NT2/D1 (cell line): ENCODE measurements around the gene EXTL1.

Experiments
- YY1 ChIP-seq: IDR thresholded peaks from 2 replicates; pipeline ENCODE4 v1.6.1; 2011; ENCODE audit not compliant: insufficient read length, insufficient read depth
- ZNF274 ChIP-seq: IDR thresholded peaks from 2 replicates; pipeline ENCODE4 v1.6.1; 2011; ENCODE audit warnings: mild to moderate bottlenecking, low read depth, low read length

DNA sequence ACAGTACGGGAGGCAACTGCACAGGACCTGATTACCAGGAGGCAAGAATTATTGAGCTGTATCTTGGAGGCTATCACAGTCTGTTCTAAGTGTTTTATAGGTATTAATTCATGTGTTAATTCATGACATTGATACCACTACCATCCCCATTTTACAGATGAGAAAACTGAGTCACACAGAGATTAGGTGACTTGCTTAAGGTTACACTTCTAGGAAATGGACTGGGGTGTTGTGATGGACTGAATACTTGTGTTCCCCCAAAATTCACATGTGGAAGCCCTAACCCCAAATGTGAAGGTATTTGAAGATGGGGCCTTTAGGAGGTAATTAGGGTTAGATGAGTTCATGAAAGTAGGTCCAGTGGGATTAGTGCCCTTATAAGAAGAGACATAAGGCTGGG is 55.9 kb downstream of the EXTL1 start:
- no peak for TF ChIP-seq ZNF274
- no peak for TF ChIP-seq YY1
